GM13977 (cell line): ENCODE measurements around the gene FARP1.

ENCODE experiments used
- DNase-seq: peaks from one replicate; pipeline ENCODE4 v3.0.0; 2012; ENCODE audit warnings: low spot score
- CTCF ChIP-seq: IDR thresholded peaks from 2 replicates; pipeline ENCODE4 v1.5.1; 2012; ENCODE audit warnings: mild to moderate bottlenecking, control low read depth; ENCODE audit not compliant: insufficient read depth; ENCODE audit errors: extremely low read depth, missing control alignments
- in situ Hi-C: fragments of 300-500 bp; cut with MboI; formaldehyde crosslinking; loops from one replicate; pipeline ENCODE4 v1.12.0; 2022; ENCODE audit warnings: low sequenced_read_pairs, low pct_unique_long_range_greater_than_20kb, mixed read lengths, inconsistent platforms; ENCODE audit not compliant: unreplicated experiment

The FARP1 gene

DNA sequence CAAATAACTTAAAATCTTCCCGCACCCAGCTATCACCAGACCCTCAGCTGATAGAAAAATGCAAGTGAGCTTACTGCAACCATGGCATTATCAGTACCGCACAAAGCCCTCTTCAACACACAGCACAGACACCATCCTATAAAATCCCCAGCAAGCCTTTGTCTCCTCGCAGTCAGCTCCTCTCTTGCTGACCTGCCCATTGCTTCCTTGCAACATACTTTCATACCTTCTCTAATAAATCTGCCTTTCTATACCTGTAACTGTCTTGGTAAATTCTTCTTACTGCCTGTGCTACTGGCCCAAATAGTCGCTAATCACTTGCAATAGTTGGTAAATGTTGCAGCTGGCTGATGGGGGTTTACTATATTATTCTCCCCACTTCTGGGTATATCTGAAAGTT lies 43.3 kb upstream of the FARP1 start:
- no peak for TF ChIP-seq CTCF
- in situ Hi-C loops = no loop called here
- no peak for DNase-seq

- in situ Hi-C loops = no loop called here
- no peak for DNase-seq
- no peak for TF ChIP-seq CTCF
These were observed 42.4 kb upstream of the FARP1 start for GRCh38 chr13:98100481-98100880.

DNA sequence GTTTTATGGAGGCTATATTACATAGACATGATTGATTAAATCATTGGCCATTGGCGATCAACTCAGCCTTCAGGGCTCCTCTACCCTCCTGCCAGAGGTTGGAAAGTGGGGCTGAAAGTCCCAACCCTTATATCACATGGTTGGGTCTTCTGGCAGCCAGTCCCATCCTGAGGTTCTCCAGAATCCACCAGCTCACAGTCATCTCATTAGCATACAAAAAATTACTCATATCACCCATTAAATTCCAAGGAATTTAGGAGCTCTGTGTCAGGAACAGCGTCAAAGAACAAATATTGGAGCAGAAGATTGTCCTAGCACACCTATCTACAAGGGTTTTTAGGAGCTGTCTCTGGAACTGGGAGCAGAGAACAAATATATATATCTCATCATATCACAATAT lies 39.4 kb upstream of the FARP1 start:
- DNase-seq = no peak
- in situ Hi-C loops = no loop called here
- TF ChIP-seq CTCF = no peak

- in situ Hi-C loops = no loop called here
- TF ChIP-seq CTCF = no peak
- DNase-seq = no peak
These were observed 38.7 kb upstream of the FARP1 start for GRCh38 chr13:98103942-98104880.

GRCh38 chr13:98105929-98106336 lies 37.0 kb upstream of the FARP1 start:
- DNase-seq = no peak
- in situ Hi-C loops = no loop called here
- no peak for TF ChIP-seq CTCF

DNA sequence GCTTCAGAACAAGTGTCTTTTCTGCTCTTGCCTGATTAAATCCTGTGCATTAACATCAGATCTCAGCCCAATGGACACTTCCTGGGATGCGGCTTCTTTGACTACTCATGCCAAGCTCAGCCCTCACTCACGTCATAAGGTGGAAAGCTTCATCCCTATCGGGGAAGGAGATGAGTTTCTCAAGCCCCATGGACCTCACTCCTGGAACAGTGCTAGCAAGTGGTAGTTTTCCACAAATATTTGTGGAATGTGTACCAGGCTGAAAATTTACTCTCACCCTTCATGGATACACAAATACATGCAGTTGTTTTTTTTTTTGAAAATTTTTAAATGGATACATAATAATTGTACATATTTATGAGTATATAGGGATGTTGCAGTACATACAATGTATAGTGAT lies 34.6 kb upstream of the FARP1 start:
- no peak for DNase-seq
- in situ Hi-C loops = no loop called here
- TF ChIP-seq CTCF = no peak
